ENCODE data around the gene E2F2.

Gene E2F2

DNA sequence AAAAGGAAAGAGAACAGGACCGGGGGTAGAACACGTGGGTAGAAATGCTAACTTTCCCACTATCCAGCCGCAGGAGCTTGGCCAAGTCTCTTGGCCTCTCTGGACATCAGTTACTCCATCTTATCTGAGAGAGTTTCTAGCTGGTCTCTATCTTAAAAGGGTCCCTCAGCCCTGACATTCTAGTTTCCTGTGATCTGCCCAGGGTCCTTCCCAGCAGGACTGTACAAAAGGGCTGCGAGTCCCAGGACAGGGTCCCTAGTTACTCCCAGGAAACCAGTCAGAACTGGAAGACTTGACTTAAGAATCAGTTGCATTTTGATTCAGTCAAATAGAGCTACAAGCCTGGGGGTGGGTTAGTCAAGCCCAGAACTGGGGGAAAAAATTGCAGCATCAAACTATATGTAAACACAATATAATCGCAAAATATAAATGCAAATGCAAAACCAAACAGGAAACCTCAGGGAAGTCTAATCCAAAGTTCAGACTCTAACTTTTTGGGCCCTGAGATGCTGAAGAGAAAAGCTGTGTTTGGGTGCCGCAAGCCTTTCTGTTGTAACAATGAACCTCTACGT, 49.9 kb downstream of the E2F2 start:
- in situ Hi-C loops (cut with MboI; ENCODE audit: low pct_unique_long_range_greater_than_20kb, low sequenced_read_pairs, unreplicated experiment) = no loop called here
- TF ChIP-seq, protein P1, sequence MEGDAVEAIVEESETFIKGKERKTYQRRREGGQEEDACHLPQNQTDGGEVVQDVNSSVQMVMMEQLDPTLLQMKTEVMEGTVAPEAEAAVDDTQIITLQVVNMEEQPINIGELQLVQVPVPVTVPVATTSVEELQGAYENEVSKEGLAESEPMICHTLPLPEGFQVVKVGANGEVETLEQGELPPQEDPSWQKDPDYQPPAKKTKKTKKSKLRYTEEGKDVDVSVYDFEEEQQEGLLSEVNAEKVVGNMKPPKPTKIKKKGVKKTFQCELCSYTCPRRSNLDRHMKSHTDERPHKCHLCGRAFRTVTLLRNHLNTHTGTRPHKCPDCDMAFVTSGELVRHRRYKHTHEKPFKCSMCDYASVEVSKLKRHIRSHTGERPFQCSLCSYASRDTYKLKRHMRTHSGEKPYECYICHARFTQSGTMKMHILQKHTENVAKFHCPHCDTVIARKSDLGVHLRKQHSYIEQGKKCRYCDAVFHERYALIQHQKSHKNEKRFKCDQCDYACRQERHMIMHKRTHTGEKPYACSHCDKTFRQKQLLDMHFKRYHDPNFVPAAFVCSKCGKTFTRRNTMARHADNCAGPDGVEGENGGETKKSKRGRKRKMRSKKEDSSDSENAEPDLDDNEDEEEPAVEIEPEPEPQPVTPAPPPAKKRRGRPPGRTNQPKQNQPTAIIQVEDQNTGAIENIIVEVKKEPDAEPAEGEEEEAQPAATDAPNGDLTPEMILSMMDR (IDR thresholded peaks at IDR 0.05; ENCODE audit: extremely low read depth, insufficient read depth, missing control alignments) = no peak
- DNase-seq (ENCODE audit: low spot score) = no peak

DNA sequence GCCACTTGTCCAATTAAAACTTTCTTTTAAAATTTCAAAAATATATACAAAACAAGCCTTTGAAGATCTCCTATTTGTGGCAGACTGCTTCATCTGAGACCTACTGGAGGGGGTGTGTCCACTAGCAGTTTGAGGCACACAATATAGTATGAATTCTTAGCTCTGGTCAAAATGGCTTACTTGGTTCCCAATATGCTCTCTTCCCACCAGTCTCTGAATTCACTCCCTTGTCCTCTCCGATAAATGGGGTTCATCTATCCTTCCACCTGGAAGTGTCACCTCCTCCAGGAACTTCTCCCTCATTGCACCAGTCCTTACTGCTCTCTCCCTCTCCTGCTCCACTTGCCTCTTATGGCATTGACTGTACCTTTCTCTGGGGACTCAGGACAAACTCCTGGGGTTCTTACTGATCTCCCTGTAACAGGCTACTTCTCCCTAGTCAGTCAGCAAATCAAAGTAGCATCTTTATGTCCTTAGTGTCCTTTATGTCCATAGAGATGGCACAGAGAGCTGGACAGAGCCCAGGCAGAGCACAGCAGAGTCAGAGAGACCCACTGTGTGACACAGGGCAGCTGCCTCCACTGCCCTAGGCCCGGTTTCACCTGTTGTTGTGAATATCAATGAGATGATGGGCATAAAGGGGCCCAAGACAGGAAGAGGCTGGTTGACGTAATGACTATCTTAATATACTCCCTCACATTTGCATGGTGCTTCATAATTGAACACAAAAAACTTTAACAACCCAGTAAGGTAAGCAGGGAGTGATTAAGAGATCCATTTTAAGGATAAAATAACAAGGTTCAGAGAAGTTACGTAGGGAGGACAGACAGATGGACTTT, 50.6 kb downstream of the E2F2 start:
- TF ChIP-seq, protein P1 (IDR thresholded peaks at IDR 0.05; ENCODE audit: extremely low read depth, insufficient read depth, missing control alignments) = no peak
- in situ Hi-C loops (cut with MboI; ENCODE audit: low pct_unique_long_range_greater_than_20kb, low sequenced_read_pairs, unreplicated experiment) = no loop called here
- no peak for DNase-seq (ENCODE audit: low spot score)

DNA sequence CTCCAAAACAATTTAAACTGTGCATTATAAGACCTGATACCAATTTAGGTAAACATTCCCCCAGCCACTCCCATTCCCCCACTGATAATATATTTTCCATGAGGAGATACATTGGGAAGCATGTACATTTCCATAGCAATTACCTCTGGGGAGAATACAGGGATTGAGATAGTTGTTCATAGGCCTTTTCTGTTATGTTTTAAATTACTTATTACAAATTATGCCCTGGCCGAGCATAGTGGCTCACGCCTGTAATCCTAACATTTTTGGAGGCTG, 51.4 kb downstream of the E2F2 start:
- no peak for DNase-seq (ENCODE audit: low spot score)
- TF ChIP-seq, protein P1 (IDR thresholded peaks at IDR 0.05; ENCODE audit: extremely low read depth, insufficient read depth, missing control alignments) = no peak
- in situ Hi-C loops (cut with MboI; ENCODE audit: low pct_unique_long_range_greater_than_20kb, low sequenced_read_pairs, unreplicated experiment) = no loop called here

DNA sequence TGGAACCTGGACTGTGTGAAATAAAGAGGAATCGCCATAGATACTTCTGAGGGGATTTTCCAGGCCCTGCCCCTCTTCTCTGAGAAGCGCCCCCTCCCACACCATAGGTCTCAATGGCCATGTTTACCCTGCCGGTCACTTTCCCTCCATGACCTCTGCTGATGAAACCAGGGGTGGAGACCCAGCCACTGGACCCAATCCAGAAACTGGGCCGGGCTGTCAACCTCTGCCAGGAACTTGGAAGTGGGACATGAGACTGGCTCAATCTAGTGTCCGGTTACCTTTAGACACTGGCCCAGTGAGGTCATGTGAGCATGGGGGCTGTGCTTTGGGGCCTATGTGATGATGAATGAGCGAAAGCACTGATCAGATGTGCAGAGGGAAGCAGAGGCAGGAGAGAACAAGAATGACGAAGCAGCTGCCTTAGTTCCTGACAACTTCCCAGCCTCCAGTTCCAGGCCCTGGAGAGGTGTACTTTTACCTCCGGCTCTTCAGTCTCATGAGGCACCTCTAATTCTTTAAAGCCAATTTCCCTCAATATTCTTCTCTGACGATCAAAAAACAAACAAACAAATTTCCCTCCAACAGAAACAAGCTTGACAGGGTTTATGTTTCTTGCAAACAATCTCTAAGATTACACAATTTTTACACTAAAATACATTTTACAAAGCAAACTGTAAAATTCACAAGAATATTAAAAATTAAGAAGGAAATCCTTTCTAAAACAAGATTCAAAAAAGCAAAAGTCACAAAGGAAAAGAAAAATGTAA, 52.0 kb downstream of the E2F2 start:
- in situ Hi-C loops (cut with MboI; ENCODE audit: low pct_unique_long_range_greater_than_20kb, low sequenced_read_pairs, unreplicated experiment) = no loop called here
- no peak for DNase-seq (ENCODE audit: low spot score)
- TF ChIP-seq, protein P1 (IDR thresholded peaks at IDR 0.05; ENCODE audit: extremely low read depth, insufficient read depth, missing control alignments) = no peak

DNA sequence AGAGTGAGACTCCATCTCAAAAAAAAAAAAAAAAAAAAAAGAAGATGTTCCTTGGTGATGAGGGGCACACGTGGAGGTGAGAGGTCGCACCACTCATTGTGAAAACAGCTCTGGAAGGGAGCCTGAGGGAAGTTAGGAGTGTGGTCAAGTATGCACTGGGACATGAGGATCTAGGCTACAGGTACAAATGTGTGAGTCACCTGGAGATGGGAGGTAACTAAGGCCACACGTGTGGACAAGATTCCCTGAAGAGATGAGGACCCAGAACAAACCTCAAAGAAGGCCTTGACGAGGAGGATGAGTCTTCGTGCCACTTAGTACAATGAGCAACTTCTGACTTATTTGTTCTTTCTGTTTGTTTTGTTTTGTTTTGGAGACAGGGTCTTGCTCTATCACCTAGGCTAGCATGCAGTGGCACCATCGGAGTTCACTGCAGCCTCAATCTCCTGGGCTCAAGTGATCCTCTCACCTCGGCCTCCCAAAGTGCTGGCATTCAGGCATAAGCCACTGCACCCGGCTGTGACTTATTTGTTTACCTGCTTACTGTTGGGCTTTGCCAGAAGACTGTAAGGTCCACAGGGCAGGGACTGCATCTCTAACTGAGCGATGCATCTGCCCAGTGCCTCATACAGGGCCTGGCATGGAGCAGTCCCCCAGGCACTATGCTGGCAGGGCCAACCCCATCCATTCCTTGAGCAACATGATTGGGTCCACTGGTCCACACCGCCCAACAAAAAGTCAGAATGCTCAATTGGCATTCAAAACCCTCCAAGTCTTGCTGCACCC, 53.5 kb downstream of the E2F2 start:
- in situ Hi-C loops (cut with MboI; ENCODE audit: low pct_unique_long_range_greater_than_20kb, low sequenced_read_pairs, unreplicated experiment) = no loop called here
- DNase-seq (ENCODE audit: low spot score) = no peak

More for the DNA sequence above, 53.5 kb downstream of the E2F2 start:
- TF ChIP-seq, protein P1 (IDR thresholded peaks at IDR 0.05; ENCODE audit: extremely low read depth, insufficient read depth, missing control alignments) = no peak

Data from GM13977 (cell line).